Retinal pigment epithelial cell (primary cell): ENCODE data around the gene BIK.
"Not testable (repeated sequence)": the region's sequence is repeated elsewhere in the genome, so short reads cannot be mapped to it uniquely, and the experiment has no call there.

Experiments
- DNase-seq: peaks from one replicate; pipeline ENCODE4 v3.0.0-alpha.2; 2010; ENCODE audit warnings: low read depth
- H3K4me3 ChIP-seq: 2 replicates; pipeline ENCODE4 v1.5.1; 2011; ENCODE audit warnings: mild to moderate bottlenecking, low read length, control low read depth, moderate library complexity
- TF ChIP-seq, protein P1 (sequence below): conservative IDR thresholded peaks from 2 replicates; pipeline ENCODE4 v1.5.1; 2011; ENCODE audit warnings: low read depth, low read length, control low read depth, inconsistent platforms

Gene BIK

DNA sequence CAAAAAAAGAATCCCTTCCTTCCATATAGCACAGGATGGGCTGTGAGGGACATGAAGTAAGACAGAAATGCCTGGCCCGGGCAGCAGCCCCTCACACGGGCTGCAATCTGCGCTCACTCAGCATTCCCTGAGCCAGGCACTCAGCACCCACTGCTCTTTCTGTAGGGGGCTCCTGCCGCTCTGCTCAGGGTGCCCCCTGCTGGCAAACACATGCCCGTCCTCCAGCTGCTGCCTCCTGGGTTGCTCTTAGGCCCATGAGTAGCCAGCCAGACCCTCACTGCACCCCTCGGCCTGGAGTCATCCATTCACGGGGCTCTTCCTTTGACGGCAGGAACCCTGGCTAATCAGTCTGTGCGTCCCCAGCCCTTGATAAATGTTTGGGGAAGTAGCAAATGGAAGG, 25.7 kb downstream of the BIK start:
- no peak for DNase-seq
- no peak overlapping the region for H3K4me3 ChIP-seq

DNA sequence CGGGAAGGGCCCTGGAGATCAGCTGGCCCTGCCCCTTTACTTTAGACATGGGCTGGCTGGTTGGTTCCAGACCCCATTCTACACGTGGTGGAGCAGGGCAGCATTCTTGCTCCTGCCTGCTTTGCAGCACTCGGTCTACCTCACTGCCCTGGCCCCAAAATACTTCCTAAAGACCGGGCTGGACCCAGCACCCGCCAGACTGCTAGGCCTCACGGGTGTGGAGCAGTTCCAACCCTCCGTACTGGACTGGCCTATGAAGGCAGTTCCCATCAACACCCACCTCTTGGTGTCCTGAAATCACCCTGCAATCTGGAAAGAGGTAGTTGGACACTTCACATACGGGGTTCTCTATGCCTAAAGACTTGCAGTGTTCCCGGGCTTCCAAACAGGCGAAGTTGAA, 26.3 kb downstream of the BIK start:
- DNase-seq: no peak

More for the DNA sequence above, 25.7 kb downstream of the BIK start:
- TF ChIP-seq, protein P1, sequence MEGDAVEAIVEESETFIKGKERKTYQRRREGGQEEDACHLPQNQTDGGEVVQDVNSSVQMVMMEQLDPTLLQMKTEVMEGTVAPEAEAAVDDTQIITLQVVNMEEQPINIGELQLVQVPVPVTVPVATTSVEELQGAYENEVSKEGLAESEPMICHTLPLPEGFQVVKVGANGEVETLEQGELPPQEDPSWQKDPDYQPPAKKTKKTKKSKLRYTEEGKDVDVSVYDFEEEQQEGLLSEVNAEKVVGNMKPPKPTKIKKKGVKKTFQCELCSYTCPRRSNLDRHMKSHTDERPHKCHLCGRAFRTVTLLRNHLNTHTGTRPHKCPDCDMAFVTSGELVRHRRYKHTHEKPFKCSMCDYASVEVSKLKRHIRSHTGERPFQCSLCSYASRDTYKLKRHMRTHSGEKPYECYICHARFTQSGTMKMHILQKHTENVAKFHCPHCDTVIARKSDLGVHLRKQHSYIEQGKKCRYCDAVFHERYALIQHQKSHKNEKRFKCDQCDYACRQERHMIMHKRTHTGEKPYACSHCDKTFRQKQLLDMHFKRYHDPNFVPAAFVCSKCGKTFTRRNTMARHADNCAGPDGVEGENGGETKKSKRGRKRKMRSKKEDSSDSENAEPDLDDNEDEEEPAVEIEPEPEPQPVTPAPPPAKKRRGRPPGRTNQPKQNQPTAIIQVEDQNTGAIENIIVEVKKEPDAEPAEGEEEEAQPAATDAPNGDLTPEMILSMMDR: peak; percentile 81

DNA sequence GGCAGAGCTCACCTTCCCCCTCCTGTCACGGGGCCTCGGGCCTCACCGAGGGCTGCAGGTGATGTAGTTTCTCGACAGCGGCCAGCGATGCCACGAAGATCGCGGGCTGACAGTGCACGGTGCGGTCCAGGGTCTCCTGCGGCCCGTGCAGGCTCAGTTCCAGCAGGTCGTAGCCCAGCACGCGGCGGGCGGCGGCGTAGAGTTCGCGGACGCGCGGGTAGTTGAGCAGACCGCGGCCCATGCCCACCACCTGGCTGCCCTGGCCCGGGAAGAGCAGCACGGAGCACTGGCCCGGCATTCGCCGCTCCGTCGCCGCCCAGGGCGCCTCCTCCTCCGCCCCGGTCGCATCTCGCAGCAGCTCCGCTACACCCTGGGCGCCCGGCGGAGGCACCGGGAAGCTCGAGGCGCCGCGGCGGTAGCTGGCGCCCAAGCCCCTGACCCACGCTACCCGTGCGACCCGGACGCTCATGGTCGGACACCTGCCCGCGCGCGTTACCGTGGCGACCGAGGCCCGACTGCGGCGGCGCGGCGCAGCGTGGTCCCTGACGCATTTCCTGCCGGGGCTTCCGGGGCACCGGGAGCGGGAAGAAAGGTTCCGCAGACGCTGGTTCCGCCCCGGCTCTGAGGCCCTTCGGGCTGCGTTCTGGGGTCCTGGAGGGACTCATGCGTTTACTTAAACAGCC, 32.5 kb downstream of the BIK start, which contains the start of gene MCAT:
TSS of gene MCAT (minus strand) at position 519 of the 683 bp plus-strand sequence. CDS start at position 469, 50 bp downstream.
- TF ChIP-seq, protein P1: no peak
- DNase-seq: no peak
- peak within 1 kb of the TSS; percentile 79 for H3K4me3 ChIP-seq

More for the DNA sequence above, 26.3 kb downstream of the BIK start:
- H3K4me3 ChIP-seq: no peak overlapping the region
- TF ChIP-seq, protein P1: no peak

DNA sequence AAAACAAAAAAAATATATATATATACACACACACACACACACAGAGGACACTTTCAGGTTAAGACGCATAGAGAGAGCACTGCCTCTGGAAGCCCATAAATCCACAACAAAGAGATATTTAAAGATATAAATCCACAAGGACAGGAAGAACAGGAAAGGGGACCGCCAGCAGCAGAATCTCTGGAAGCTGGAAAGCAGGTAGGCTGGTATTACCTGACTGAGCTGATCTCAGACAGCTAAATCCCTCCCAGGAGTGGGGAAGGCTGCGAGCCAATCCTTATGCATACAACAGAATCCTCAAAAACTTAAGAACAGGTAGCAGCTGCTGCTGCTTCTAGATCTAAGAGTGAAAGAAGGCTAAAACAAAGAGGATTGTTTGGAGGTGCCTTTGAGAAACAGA, 34.4 kb downstream of the BIK start:
- TF ChIP-seq, protein P1: no peak

DNA sequence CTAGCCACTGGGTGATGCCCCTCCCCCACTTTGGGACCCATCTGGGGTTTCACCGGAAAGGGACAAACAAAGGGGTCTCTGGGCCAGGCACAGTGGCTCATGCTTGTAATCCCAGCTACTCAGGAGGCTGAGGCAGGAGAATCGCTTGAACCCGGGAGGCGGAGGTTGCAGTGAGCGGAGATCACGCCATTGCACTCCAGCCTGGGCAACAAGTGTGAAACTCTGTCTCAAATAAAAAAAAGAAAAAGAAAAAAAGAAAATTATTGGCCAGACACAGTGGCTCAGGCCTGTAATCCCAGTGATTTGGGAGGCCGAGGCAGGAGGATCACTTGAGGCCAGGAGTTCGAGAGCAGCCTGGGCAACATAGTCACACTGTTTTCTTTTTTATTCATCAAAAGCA, 34.8 kb downstream of the BIK start:
- DNase-seq: not testable (repeated sequence)

More for the DNA sequence above, 34.4 kb downstream of the BIK start:
- DNase-seq: no peak
- H3K4me3 ChIP-seq: no peak overlapping the region

DNA sequence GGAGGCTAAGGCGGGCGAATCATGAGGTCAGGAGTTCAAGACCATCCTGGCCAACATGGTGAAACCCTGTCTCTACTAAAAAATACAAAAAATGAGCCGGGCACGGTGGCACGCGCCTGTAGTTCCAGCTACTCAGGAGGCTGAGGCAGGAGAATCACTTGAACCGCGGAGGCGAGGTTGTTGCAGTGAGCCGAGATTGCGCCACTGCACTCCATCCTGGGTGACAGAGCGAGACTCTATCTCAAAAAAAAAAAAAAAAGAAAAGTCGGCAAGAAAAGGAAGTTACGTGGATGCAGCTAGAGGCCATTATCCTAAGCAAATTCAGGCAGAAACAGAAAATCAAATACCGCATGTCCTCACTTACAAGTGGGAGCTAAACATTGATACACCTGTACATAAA, 35.8 kb downstream of the BIK start:
- H3K4me3 ChIP-seq, DNase-seq: not testable (repeated sequence)

More for the DNA sequence above, 34.8 kb downstream of the BIK start:
- not testable (repeated sequence) for H3K4me3 ChIP-seq

DNA sequence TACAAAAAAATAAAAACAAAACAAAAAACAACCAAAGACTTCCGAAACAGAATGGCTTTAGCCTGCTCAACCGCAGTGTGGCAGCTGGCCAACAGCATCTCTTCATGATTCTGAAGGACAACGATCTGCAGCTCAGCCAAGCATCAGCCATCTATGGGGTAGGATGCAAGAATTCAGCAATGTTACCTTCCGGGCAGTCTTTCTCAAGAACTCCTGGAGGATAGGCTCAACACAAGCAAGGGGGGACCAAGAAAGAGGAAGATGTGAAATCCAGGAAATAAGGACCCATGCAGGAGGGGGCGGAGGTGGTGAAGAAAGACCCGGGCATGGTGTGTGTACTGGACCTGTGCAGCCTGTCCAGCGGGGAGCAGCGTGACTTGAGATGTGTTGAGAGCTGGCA, 37.3 kb downstream of the BIK start:
- H3K4me3 ChIP-seq: no peak overlapping the region
- no peak for DNase-seq
- TF ChIP-seq, protein P1: no peak

DNA sequence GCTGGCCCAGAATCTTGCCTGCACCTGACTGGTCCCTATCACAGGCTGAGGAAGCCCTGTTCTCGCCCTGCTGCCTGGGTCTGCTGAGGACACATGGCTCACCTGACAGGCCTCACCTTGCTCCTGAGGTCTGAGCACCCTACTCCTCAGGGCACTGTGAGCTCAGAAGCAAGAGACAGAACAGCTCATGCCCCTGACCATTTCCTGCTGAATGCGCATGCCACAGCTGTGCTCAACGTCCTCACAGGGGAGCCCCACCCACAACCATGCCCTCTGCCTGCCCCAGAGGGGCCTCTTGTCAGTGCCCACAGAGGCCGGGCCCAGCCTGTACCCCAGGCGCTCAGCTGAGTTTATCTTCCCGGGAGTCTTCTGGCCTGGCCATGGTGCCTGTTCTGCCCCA, 38.0 kb downstream of the BIK start:
- no peak overlapping the region for H3K4me3 ChIP-seq
- DNase-seq: no peak

More for the DNA sequence above, 38.0 kb downstream of the BIK start:
- TF ChIP-seq, protein P1: no peak
